ENCODE results near the gene ARV1.
A peak's percentile ranks its signal among the peaks of the same experiment; 100 is the strongest.

The ARV1 gene

DNA sequence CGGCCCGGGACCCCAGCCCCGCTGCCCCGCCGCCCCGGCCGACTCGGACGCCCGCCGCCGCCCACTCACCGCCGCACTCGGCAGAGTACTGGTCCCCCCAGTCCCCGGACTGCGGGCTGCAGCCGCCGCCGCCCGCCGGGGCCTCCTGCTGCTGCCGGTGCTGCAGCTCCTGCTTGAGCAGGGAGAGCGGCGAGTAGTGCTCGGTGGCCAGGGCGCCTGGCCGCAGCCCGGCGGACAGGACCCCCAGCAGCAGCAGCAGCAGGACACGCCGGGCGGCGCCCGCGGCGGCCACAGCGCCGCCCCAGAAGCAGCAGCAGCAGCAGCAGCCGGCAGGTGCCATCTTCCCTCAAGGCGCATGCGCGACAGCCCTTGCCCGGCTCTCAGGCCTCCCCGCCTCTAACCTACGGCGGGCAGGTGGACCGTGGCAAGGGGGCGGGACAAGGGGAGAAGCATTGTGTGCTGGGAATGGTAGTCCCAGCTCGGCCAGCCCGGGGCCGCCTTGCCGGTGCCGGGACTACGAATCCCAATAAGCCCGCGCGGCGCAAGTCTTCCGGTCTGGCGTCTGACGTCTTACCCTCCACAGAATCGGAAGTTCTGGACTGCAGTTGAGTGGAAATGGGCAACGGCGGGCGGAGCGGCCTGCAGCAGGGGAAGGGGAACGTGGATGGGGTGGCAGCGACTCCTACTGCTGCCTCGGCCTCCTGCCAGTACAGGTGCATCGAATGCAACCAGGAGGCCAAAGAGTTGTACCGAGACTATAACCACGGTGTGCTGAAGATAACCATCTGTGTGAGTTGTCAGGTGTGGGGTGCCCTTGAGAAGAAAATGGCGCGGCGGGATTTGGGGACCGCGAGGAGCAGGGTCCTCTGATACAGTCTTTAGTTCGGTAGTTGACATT, at the start of gene ARV1, which contains the start of gene TTC13:
TSS of gene ARV1 (plus strand) at position 604 of the 898 bp plus-strand sequence. CDS start at position 616, 12 bp downstream.
TSS of gene TTC13 (minus strand) at position 371 of the 898 bp plus-strand sequence. CDS start at position 340, 31 bp downstream.
- peak; percentile 98 for DNase-seq (ENCODE audit: low spot score)

DNA sequence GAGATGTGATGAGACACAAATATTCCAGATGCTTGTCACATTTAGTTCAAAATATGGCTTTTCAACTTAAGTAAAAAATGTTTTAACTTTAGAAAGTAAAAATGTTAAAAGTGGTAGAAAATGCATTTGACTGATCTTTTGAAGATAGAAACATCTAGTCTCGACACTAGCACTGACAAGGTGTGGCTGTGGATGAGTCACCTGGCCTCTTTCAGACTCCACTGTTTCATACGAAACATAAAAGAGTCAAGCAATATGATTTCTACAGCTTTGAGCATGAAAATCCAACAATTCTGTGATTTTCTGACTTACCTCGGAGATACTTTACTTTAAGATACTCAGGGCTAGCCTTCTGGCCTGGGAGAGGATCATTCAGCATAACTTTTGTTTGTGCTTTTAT, 47.9 kb upstream of the ARV1 start:
- DNase-seq (ENCODE audit: low spot score), result no peak

- no peak for DNase-seq (ENCODE audit: low spot score)
These were observed 43.0 kb upstream of the ARV1 start for GRCh38 chr1:230935852-230936251.

DNA sequence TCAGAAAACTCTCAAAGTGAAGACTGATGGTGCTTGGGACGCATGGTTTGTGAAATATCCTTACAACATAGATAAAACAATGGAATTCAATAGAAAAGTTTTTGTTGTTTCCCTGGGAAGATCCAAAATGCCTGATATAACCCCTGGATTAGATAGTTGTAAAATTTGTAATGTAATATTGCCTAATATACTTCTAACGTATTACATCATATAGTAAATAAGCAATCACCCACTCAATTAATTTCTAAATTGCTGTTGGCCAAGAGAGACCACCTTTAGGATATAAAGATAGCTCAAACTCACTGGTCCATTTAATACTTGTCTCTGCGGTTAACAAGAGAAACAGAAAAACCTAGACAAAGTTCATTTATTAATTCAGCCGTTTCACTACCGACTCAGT, 42.4 kb upstream of the ARV1 start:
- DNase-seq (ENCODE audit: low spot score), result no peak

- DNase-seq (ENCODE audit: low spot score), result no peak
These were observed 41.5 kb upstream of the ARV1 start for GRCh38 chr1:230937371-230937770.

GRCh38 chr1:230938924-230939368, 39.9 kb upstream of the ARV1 start:
- DNase-seq (ENCODE audit: low spot score), result no peak

GRCh38 chr1:230939806-230940489, 38.9 kb upstream of the ARV1 start:
- DNase-seq (ENCODE audit: low spot score), result no peak

GRCh38 chr1:230940848-230941247, 38.0 kb upstream of the ARV1 start:
- no peak for DNase-seq (ENCODE audit: low spot score)

DNA sequence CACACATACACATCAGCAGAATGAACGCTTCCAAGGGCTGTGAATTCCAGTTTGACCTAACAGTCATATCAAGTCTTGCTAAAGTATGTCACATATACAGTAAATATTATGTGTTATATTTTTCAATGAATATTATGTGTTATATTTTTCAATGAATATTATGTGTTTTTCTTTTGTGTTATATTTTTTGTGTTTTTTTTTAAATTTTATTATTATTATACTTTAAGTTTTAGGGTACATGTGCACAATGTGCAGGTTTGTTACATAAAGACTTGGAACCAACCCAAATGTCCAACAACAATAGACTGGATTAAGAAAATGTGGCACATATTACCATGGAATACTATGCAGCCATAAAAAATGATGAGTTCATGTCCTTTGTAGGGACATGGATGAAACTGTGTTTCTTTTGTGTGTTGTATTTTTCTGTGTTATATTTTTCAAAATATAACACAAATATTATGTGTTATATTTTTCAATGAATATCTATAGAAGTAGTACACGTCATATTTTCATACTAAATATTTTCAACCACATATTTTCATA, 35.8 kb upstream of the ARV1 start:
- no peak for DNase-seq (ENCODE audit: low spot score)

DNA sequence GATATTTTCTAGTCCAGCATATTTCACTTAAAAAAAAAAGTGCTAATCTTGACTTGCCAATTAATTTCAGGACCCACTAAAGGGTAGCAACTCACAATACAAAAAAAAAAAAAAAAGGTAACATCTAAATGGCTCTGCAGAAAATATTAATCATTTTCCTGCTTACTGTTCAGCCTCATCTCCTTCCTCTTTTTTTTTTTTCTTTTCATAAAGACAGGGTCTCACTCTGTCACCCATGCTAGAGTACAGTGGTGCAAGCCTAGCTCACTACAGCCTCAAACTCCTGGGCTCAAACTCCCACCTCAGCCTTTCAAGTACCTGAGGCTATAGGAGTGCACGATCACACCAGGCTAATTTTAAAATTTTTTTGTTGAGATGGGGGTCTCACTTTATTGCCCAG, 30.6 kb upstream of the ARV1 start:
- no peak for DNase-seq (ENCODE audit: low spot score)

GRCh38 chr1:230948903-230949302, 30.0 kb upstream of the ARV1 start:
- no peak for DNase-seq (ENCODE audit: low spot score)

DNA sequence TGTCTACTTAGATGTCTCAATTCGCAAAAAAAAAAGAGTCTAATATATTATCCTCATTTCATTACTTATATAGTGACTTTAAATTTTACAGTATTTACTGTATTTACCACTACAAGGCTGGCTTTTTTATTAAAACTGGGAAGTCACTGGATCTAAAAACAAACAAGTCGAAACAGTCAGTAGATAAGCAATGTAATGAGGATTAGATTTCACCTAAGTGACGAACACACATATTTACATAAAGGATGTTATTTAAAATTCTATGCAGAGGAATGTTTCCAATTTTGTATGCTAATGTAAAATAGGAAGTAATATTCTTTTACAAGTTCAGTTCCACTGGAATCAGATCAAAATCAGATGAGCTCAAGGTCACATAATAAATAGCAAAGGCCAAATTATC, 28.5 kb upstream of the ARV1 start:
- DNase-seq (ENCODE audit: low spot score), result no peak

DNA sequence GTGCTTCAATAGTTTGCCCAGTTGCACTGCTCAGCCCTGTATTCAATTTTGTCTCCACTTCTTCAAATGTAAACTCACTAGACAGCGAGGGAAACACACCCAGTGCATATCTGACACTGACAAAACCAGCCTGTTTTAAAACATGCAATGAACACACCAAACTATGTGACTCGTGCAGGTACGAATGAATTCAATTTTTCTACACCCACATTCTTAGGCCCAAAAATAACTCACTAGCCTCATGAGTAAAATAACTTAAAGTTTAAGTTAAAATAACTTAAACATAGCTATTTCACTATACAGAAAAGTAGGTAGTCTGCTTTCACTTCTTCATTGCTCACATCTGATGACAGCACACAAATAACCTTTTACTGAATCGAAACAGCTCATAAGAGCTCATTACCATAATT, 21.3 kb upstream of the ARV1 start:
- DNase-seq (ENCODE audit: low spot score), result no peak

DNA sequence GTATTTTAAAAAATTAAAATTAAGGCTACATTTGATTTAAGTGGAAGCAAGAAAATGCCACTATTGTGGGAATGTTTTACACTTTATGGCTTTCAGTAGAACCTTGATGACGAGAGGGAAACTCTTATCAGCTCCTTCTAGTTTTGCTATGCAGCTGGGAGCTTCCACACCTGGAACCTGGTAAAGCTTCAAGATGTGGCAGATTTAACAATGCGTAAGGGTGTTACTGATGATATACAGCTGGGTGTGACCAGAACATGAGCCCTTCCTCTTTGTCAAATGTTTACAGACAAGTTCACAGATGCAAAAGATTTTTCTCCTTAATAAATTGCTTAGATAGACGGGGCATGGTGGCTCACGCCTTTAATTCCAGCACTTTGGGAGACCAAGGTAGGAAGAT, 20.5 kb upstream of the ARV1 start:
- DNase-seq (ENCODE audit: low spot score), result no peak

DNA sequence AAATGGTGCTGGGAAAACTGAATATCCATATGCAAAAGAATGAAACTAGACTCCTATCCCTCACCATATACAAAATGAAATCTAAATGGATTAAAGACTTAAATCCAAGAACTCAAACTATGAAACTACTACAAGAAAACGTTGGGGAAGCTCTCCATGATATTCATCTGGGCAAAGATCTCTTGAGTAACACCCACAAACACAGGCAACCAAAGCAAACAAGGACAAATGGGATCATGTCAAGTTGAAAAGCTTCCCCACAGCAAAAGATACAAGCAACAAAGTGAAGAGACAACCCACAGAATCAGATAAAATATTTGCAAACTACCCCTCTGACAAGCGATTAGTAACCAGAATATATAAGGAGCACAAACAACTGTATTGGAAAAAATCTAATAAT, 14.0 kb upstream of the ARV1 start:
- no peak for DNase-seq (ENCODE audit: low spot score)

DNA sequence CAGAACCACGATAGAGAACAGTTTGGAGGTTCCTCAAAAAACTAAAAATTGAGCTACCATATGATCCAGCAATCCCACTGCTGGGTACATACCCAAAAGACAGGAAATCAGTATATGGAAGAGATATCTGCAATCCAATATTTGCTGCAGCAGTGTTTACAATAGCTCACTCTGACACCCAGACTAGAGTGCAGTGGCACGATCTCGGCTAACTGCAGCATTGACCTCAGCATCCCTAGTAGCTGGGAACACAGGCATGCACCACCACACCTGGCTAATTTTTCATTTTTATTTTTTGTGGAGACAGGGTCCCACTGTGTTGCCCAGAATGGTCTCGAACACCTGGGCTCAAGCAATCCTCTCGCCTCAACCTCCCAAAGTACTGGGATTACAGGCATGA, 13.4 kb upstream of the ARV1 start:
- no peak for DNase-seq (ENCODE audit: low spot score)

DNA sequence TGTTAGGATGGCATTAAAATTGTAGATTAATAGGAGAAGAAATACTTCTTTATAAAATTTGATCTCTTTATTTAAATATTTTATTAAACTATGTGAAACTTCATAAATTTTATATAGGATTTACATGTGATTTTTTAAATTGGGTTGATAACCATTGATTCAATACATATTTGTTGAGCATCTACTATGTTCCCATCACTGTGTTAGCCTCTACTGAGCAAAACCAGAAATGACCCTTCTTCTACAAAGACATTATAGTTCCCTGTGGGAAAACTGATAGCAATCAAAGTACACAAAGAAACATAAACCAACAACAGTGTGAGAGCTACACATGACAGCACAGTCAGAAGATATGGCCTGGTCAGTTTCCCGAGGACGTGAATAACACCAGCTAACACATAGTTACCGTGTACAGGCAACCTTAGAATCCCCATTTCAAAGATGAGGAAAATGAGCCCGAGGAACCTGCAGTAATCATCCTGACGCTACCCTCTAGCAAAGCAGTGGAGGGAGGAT, 12.5 kb upstream of the ARV1 start:
- DNase-seq (ENCODE audit: low spot score), result no peak

GRCh38 chr1:230970432-230970831, 8.5 kb upstream of the ARV1 start:
- no peak for DNase-seq (ENCODE audit: low spot score)

- DNase-seq (ENCODE audit: low spot score), result no peak
These were observed 7.1 kb upstream of the ARV1 start for GRCh38 chr1:230971771-230972170.

DNA sequence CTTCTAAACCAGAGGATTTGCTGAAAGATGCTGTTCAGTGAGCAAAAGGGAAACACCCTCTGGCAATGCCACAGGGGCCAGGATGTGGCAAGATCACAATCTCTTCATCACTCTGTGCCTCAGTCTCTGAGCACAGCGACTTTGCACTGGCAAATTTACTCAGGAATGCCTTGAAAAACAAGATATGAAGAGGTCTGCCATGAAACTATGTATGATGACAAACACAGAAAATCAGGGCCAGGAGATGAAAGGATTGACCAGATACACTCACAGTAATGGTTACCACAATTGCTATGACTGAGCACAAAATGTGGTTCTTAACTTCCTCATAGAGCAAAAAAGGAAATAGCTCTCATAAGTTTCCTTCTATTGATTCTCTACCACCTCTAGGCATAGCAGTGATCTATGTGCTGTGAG, 6.0 kb upstream of the ARV1 start:
- DNase-seq (ENCODE audit: low spot score), result no peak

GRCh38 chr1:230975636-230976035, 3.3 kb upstream of the ARV1 start:
- no peak for DNase-seq (ENCODE audit: low spot score)

- DNase-seq (ENCODE audit: low spot score), result no peak
These were observed 2.5 kb upstream of the ARV1 start for GRCh38 chr1:230976360-230976759.

Measured in left forelimb (tissue), 1 donor.